Endodermal cell (in vitro differentiated cells): ENCODE measurements around the gene MEF2B. TPM values are rescaled to one million over a fixed set of nuclear protein-coding genes. Genes with fewer than 3 reads are reported as not detected.

ENCODE experiments used
- DNase-seq: peaks from one replicate; pipeline ENCODE4 v3.0.0-alpha.2; 2017
- H3K27ac ChIP-seq: 2 replicates; pipeline ENCODE4 v1.5.1; 2013; ENCODE audit warnings: mild to moderate bottlenecking, low read depth, low read length, moderate library complexity
- H3K27me3 ChIP-seq: 2 replicates; pipeline ENCODE4 v1.6.1; 2013; ENCODE audit warnings: mild to moderate bottlenecking, low read length, moderate library complexity; ENCODE audit not compliant: insufficient read depth, control insufficient read depth, poor library complexity, severe bottlenecking
- H3K36me3 ChIP-seq: 2 replicates; pipeline ENCODE4 v1.7.0; 2013; ENCODE audit warnings: mild to moderate bottlenecking, low read length, moderate library complexity; ENCODE audit not compliant: control insufficient read depth, insufficient read depth
- H3K4me1 ChIP-seq: one replicate; pipeline ENCODE4 v1.7.0; 2013; ENCODE audit warnings: low read length; ENCODE audit not compliant: control insufficient read depth, insufficient read depth
- H3K4me3 ChIP-seq: 2 replicates; pipeline ENCODE4 v1.5.1; 2013; ENCODE audit warnings: mild to moderate bottlenecking, low read length, moderate library complexity
- H3K9ac ChIP-seq: 2 replicates; pipeline ENCODE4 v1.6.1; 2013; ENCODE audit warnings: mild to moderate bottlenecking, low read length, moderate library complexity; ENCODE audit not compliant: poor library complexity, severe bottlenecking; ENCODE audit errors: extremely low read depth
- H3K9me3 ChIP-seq: 2 replicates; pipeline ENCODE4 v1.6.1; 2013; ENCODE audit warnings: mild to moderate bottlenecking, low read length, moderate library complexity; ENCODE audit not compliant: control insufficient read depth
- H3K27ac Mint-ChIP-seq: 2 replicates; pipeline ENCODE4 v1.8.0; 2020; ENCODE audit warnings: mixed read lengths
- H3K27me3 Mint-ChIP-seq: 2 replicates; pipeline ENCODE4 v1.8.0; 2021; ENCODE audit warnings: mild to moderate bottlenecking, mixed read lengths; ENCODE audit not compliant: insufficient read depth
- H3K36me3 Mint-ChIP-seq: 2 replicates; pipeline ENCODE4 v1.8.0; 2020; ENCODE audit warnings: low read depth, mixed read lengths
- H3K4me1 Mint-ChIP-seq: 2 replicates; pipeline ENCODE4 v1.8.0; 2020; ENCODE audit warnings: mixed read lengths
- H3K4me3 Mint-ChIP-seq: 2 replicates; pipeline ENCODE4 v1.8.0; 2020; ENCODE audit warnings: mild to moderate bottlenecking, moderate library complexity, mixed read lengths
- H3K9me3 Mint-ChIP-seq: 2 replicates; pipeline ENCODE4 v1.8.0; 2020; ENCODE audit warnings: mild to moderate bottlenecking, mixed read lengths
- CTCF ChIP-seq: fragments of 200-600 bp; sonication (generic); conservative IDR thresholded peaks from 2 replicates; pipeline ENCODE4 v1.5.0; 2021; ENCODE audit warnings: antibody characterized with exemption, mild to moderate bottlenecking
- WGBS, 2 experiments: methylation state at CpG; one replicate each; pipeline versions ENCODE4 v1.1.5 to v1.1.7; 2013; ENCODE audit warnings: missing lambda C conversion rate in 2 of 2, mixed read lengths in 1 of 2; ENCODE audit not compliant: insufficient coverage in 1 of 2, insufficient read length in 1 of 2; 5-methylcytosine and 5-hydroxymethylcytosine counted together
- long read RNA-seq, 4 experiments: library from polyadenylated mRNA in 2 of 4; library from RNA in 1 of 4; library from capped mRNA in 1 of 4; stranded (forward) in 3 of 4; unstranded in 1 of 4; transcript quantifications; one replicate each; pipeline ENCODE4 v2.0.0, GENCODE V29; 2020 to 2021; ENCODE audit warnings: inconsistent platforms in 1 of 4
- polyA plus RNA-seq, 2 experiments: library from polyadenylated mRNA; stranded (reverse); fragments of 50-300 nt; gene quantifications; one replicate each; pipeline ENCODE4 v1.2.3, GENCODE V29; 2013
- total RNA-seq, 2 donors: library from RNA; stranded (reverse); fragmentation: NEBNext Ultra II Directional in 1 of 2; extraction: Animal tissue kit (Norgen Biotek cat#: 25700) in 1 of 2; gene quantifications; 2 replicates in 1 of 2; 3 replicates in 1 of 2; pipeline ENCODE4 v1.2.1, GENCODE V29; 2021

The MEF2B gene
- total RNA-seq: 1 to 10 TPM; 1.2 to 1.6 TPM
- polyA plus RNA-seq (2013, experiment 1 of 2): 0.64 TPM
- 0.99 TPM for polyA plus RNA-seq (2013, experiment 2 of 2)
- long read RNA-seq, experiment 1, partial matches to known transcripts: 2 of 2 reads
- long read RNA-seq, experiment 1, other reads (novel, unspliced or antisense): 0 of 2 reads
- long read RNA-seq, experiment 2: 0 reads
- long read RNA-seq, experiment 3: 0 reads
- long read RNA-seq, experiment 4: 0 reads

- Histone ChIP-seq H3K9me3 (no peaks in the 10 kb centered on the region), H3K27me3 (peaks cover 30% of the 10 kb centered on the region), H3K4me1 (no peaks in the 10 kb centered on the region), H3K36me3 (no peaks in the 10 kb centered on the region), H3K9ac (no peak within 1 kb of the TSS), H3K4me3 (no peak within 1 kb of the TSS), H3K27ac (no peak within 1 kb of the TSS)
- peak within 1 kb of the TSS; percentile 37 for H3K4me3 Mint-ChIP-seq
- H3K9me3 Mint-ChIP-seq: no peaks in the 10 kb centered on the region
- DNase-seq: peak; percentile 97
- peaks cover 7% of the 10 kb centered on the region for H3K4me1 Mint-ChIP-seq
- WGBS, 2 experiments: 23 to 54% methylated on average over 18 to 56 of the region's 56 CpGs
- peaks cover 61% of the 10 kb centered on the region for H3K27me3 Mint-ChIP-seq
- TF ChIP-seq CTCF: no peak
- no peak within 1 kb of the TSS for H3K27ac Mint-ChIP-seq
- H3K36me3 Mint-ChIP-seq: no peaks in the 10 kb centered on the region
Observed at GRCh38 chr19:19170053-19170872, at the start of gene MEF2B. Gene MEF2B, minus strand, starts transcription at chr19:19170263. Its CDS starts 19,528 bp downstream, at chr19:19150735.

- TF ChIP-seq CTCF: no peak
- no peaks in the 10 kb centered on the region for H3K36me3 Mint-ChIP-seq
- Histone ChIP-seq H3K27me3 (peaks cover 20% of the 10 kb centered on the region), H3K9ac (no peak overlapping the region), H3K4me1 (no peaks in the 10 kb centered on the region), H3K36me3 (no peaks in the 10 kb centered on the region), H3K4me3 (no peak overlapping the region), H3K27ac (no peak overlapping the region), H3K9me3 (no peaks in the 10 kb centered on the region)
- H3K4me3 Mint-ChIP-seq: no peak overlapping the region
- H3K4me1 Mint-ChIP-seq: no peaks in the 10 kb centered on the region
- peaks cover 49% of the 10 kb centered on the region for H3K27me3 Mint-ChIP-seq
- DNase-seq: no peak
- 83 to 90% methylated on average over 16 to 21 of the region's 21 CpGs for WGBS, 2 experiments
- H3K9me3 Mint-ChIP-seq: no peaks in the 10 kb centered on the region
- H3K27ac Mint-ChIP-seq: no peak overlapping the region
Observed at GRCh38 chr19:19218911-19219310, 48.8 kb upstream of the MEF2B start.

GRCh38 chr19:19217099-19217498 is 47.0 kb upstream of the MEF2B start:
- no peaks in the 10 kb centered on the region for H3K36me3 ChIP-seq
- no peak for DNase-seq
- peaks cover 33% of the 10 kb centered on the region for H3K27me3 ChIP-seq
- peak; percentile 66 for TF ChIP-seq CTCF
- no peaks in the 10 kb centered on the region for H3K9me3 ChIP-seq
- Mint-ChIP-seq H3K27ac (no peak overlapping the region), H3K9me3 (no peaks in the 10 kb centered on the region), H3K4me3 (no peak overlapping the region), H3K36me3 (no peaks in the 10 kb centered on the region), H3K27me3 (peaks cover 52% of the 10 kb centered on the region), H3K4me1 (no peaks in the 10 kb centered on the region)
- H3K4me1 ChIP-seq: no peaks in the 10 kb centered on the region
- H3K9ac ChIP-seq: no peak overlapping the region
- H3K4me3 ChIP-seq: no peak overlapping the region
- no peak overlapping the region for H3K27ac ChIP-seq
- WGBS, 2 experiments: 42 to 49% methylated on average over 4 of the region's 4 CpGs
